Esophagus muscularis mucosa (tissue), 4 donors: ENCODE data around the gene ZNF48. TPM values are rescaled to one million over a fixed set of nuclear protein-coding genes. Genes with fewer than 3 reads are reported as not detected.

ENCODE experiments used
- DNase-seq: peaks from one replicate; pipeline ENCODE4 v3.0.0-alpha.2; 2017; ENCODE audit errors: extremely low spot score
- H3K27ac ChIP-seq, 4 donors: fragments of 200-600 bp; sonication (generic); replicated peaks in 1 of 4; 1 replicate in 3 of 4; 2 replicates in 1 of 4; pipeline ENCODE4 v1.5.1; 2016 to 2019; ENCODE audit warnings: mild to moderate bottlenecking in 1 of 4
- H3K27me3 ChIP-seq, 4 donors: fragments of 200-600 bp; sonication (generic); one replicate each; pipeline versions ENCODE4 v1.5.1 to v1.6.0; 2016 to 2019
- H3K36me3 ChIP-seq, 4 donors: fragments of 200-600 bp; sonication (generic); one replicate each; pipeline ENCODE4 v1.5.1; 2016 to 2019
- H3K4me1 ChIP-seq, 4 donors: fragments of 200-600 bp; sonication (generic); one replicate each; pipeline ENCODE4 v1.5.1; 2016 to 2019
- H3K4me3 ChIP-seq, 4 donors: fragments of 200-600 bp; sonication (generic); 1 replicate in 2 of 4; 2 replicates in 2 of 4; pipeline ENCODE4 v1.5.1; 2016 to 2019; ENCODE audit warnings: mild to moderate bottlenecking in 4 of 4, moderate library complexity in 1 of 4
- H3K9me3 ChIP-seq, 4 donors: fragments of 200-600 bp; sonication (generic); 1 replicate in 3 of 4; 2 replicates in 1 of 4; pipeline ENCODE4 v1.5.1; 2016 to 2019
- EP300 ChIP-seq: sonication (generic); formaldehyde crosslinking; IDR thresholded peaks from one replicate; pipeline ENCODE4 v1.6.1; 2017; ENCODE audit warnings: antibody characterized with exemption
- POLR2A ChIP-seq: fragments of 450-650 bp; IDR thresholded peaks from one replicate; pipeline ENCODE4 v1.6.1; 2017; ENCODE audit warnings: antibody characterized with exemption, moderate library complexity, mild to moderate bottlenecking, low read depth
- POLR2AphosphoS5 ChIP-seq, 2 donors: sonication (generic); formaldehyde crosslinking; IDR thresholded peaks; one replicate each; pipeline ENCODE4 v1.6.1; 2017; ENCODE audit warnings: antibody characterized with exemption in 2 of 2
- WGBS: methylation state at CpG from one replicate; pipeline ENCODE4 v1.1.5; 2018; 5-methylcytosine and 5-hydroxymethylcytosine counted together
- intact Hi-C: fragments of 100-400 bp; cut with DNase I; formaldehyde crosslinking; loops from one replicate; pipeline ENCODE4 v1.15.1; 2023
- total RNA-seq, 4 donors: library from RNA; depleted of rRNA; stranded (reverse); fragments of >200 nt; gene quantifications; one replicate each; pipeline versions ENCODE4 v1.1.0 to v1.2.1, GENCODE V29; 2016
- TF ChIP-seq, protein P1 (sequence below), 3 experiments: fragments of 200-600 bp in 2 of 3; fragments of 450-650 bp in 1 of 3; sonication (generic) in 2 of 3; IDR thresholded peaks; one replicate each; pipeline ENCODE4 v1.5.1; 2017 to 2019; ENCODE audit warnings: antibody characterized with exemption in 3 of 3, mild to moderate bottlenecking in 2 of 3, moderate library complexity in 1 of 3

ZNF48 gene
- total RNA-seq, 4 donors from 2014 or later: 8.3 to 17.6 (median 12.8) TPM

DNA sequence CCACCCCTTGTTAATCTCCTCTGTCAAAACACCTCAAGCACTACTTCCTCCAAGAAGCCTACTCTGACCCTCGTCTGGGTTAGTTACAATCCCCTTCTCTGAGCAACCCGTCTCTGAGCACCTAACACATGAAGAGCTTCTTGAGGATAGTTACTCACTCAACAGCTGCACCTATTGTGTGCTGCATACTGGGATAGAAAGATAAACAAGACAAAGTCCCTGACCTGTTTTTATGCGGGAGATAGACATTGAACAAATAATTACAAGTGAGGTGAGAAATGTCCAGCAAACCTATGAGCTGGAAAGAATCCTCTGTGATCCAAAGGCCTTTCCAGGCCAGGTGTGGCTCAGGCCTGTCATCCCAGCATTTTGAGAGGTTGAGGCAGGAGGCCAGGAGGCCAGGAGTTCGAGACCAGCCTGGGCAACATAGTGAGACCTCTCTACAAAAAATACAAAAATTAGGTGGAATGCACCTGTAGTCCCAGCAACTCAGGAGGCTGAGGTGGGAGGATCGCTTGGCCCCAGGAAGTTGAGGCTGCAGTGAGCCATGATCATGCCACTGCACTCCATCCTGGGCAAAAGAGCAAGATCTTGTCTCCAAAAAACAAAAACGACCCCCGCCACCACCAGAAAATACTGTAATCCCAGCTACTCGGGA lies 6.7 kb downstream of the ZNF48 start:
- no peak overlapping the region for H3K4me3 ChIP-seq
- intact Hi-C loops: loop anchor here (10.0 kb wide), 2 partner anchors 47 to 307 kb away; partner anchors contain the start of genes CD2BP2, TBX6 and YPEL3
- H3K9me3 ChIP-seq: no peaks in the 10 kb centered on the region
- DNase-seq: no peak
- H3K27me3 ChIP-seq: no peaks in the 10 kb centered on the region
- TF ChIP-seq, protein P1, sequence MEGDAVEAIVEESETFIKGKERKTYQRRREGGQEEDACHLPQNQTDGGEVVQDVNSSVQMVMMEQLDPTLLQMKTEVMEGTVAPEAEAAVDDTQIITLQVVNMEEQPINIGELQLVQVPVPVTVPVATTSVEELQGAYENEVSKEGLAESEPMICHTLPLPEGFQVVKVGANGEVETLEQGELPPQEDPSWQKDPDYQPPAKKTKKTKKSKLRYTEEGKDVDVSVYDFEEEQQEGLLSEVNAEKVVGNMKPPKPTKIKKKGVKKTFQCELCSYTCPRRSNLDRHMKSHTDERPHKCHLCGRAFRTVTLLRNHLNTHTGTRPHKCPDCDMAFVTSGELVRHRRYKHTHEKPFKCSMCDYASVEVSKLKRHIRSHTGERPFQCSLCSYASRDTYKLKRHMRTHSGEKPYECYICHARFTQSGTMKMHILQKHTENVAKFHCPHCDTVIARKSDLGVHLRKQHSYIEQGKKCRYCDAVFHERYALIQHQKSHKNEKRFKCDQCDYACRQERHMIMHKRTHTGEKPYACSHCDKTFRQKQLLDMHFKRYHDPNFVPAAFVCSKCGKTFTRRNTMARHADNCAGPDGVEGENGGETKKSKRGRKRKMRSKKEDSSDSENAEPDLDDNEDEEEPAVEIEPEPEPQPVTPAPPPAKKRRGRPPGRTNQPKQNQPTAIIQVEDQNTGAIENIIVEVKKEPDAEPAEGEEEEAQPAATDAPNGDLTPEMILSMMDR (IDR thresholded peaks at IDR 0.05): no peak
- TF ChIP-seq POLR2AphosphoS5 (IDR thresholded peaks at IDR 0.05) (no peak), POLR2A (no peak), EP300 (no peak)
- WGBS: 82% methylated on average over 7 of the region's 8 CpGs
- peaks cover 6 to 21% (median 16%) of the 10 kb centered on the region in 4 donors for H3K36me3 ChIP-seq
- no peak overlapping the region for H3K27ac ChIP-seq
- H3K4me1 ChIP-seq: peaks cover 9 to 41% (median 39%) of the 10 kb centered on the region in 4 donors

DNA sequence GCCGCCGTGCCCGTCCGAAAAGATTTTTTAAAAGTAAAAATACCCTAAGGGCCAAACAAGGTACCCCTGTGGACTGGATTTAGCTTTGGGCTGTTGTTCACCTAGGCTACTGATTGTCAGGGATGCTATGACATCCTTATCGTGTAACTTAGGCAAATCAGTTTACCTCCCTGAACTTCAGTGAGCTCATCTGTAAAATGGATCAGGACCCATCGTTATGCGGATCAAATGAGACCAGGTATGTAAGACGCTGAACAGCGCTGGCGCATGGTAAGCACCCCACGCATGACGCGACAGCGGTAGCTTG lies 11.5 kb downstream of the ZNF48 start:
- Histone ChIP-seq H3K4me3 (peak overlapping the region; percentile 65 to 81 (median 68)), H3K9me3 (no peaks in the 10 kb centered on the region), H3K27me3 (no peaks in the 10 kb centered on the region), H3K27ac (peak overlapping the region; percentile 81 to 94 (median 92)), H3K4me1 (peaks cover 23 to 36% (median 31%) of the 10 kb centered on the region in 4 donors), H3K36me3 (peaks cover 0 to 12% (median 5%) of the 10 kb centered on the region in 4 donors)
- intact Hi-C loops: loop anchor here (10.0 kb wide), 2 partner anchors 52 to 312 kb away; partner anchors contain the start of genes CD2BP2, TBX6 and YPEL3
- TF ChIP-seq POLR2AphosphoS5 (IDR thresholded peaks at IDR 0.05) (no peak), EP300 (no peak), POLR2A (no peak)
- TF ChIP-seq, protein P1 (IDR thresholded peaks at IDR 0.05): no peak
- DNase-seq: no peak
- WGBS: 17% methylated on average over 14 of the region's 14 CpGs

DNA sequence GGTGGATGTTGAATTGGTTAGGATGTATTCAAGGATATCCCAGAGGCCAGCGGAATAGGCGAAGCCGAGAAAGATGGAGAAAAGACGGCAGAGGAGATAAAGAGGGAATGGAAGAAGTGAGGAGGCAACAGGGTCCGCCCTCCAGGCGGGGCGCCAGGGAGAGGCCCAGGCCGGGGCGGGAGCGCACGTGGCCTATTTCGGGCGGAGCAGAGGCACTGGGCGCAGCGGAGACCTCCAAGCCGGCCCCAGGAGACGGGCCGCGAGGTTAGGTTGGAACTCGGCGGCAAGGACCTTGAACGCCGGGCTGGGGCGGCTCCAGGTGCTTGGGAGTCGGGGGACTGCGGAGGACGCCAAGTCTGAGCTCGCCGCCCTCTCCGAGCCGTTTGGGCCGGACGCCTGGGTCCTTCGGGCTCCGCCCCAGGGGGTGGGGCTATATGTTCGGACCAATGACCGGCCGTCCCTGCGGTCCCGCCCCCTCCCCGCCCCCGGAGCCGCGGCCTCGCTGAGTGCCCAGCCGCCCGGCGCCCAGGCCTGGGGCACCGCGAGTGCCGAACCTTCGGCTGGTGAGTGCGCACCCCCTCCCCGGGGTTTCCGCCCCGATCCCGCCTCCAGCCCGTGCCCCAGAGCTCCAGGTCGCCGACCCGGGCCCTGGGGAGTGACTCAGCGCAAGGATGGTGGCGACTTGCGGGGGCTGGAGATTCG lies 12.0 kb downstream of the ZNF48 start, which contains the start of gene ZNF771:
Gene ZNF771 (plus strand): TSS at position 505 of the 702 bp plus-strand sequence. CDS start 448 bp downstream, outside the sequence.
- H3K27ac ChIP-seq: peak within 1 kb of the TSS; percentile 81 to 94 (median 92)
- H3K36me3 ChIP-seq: peaks cover 0 to 17% (median 8%) of the 10 kb centered on the region in 4 donors
- no peaks in the 10 kb centered on the region for H3K27me3 ChIP-seq
- H3K4me3 ChIP-seq: peak within 1 kb of the TSS; percentile 65 to 81 (median 68)
- intact Hi-C loops: loop anchor here (10.0 kb wide), 2 partner anchors 52 to 312 kb away; partner anchors contain the start of genes CD2BP2, TBX6 and YPEL3
- peaks cover 23 to 38% (median 31%) of the 10 kb centered on the region in 4 donors for H3K4me1 ChIP-seq
- WGBS: under 1% methylated on average over 27 of the region's 65 CpGs
- no peak for TF ChIP-seq EP300
- peak; percentile 60 to 81 for TF ChIP-seq POLR2AphosphoS5 (IDR thresholded peaks at IDR 0.05)
- TF ChIP-seq POLR2A: no peak
- no peaks in the 10 kb centered on the region for H3K9me3 ChIP-seq
- peak; percentile 98 for DNase-seq

DNA sequence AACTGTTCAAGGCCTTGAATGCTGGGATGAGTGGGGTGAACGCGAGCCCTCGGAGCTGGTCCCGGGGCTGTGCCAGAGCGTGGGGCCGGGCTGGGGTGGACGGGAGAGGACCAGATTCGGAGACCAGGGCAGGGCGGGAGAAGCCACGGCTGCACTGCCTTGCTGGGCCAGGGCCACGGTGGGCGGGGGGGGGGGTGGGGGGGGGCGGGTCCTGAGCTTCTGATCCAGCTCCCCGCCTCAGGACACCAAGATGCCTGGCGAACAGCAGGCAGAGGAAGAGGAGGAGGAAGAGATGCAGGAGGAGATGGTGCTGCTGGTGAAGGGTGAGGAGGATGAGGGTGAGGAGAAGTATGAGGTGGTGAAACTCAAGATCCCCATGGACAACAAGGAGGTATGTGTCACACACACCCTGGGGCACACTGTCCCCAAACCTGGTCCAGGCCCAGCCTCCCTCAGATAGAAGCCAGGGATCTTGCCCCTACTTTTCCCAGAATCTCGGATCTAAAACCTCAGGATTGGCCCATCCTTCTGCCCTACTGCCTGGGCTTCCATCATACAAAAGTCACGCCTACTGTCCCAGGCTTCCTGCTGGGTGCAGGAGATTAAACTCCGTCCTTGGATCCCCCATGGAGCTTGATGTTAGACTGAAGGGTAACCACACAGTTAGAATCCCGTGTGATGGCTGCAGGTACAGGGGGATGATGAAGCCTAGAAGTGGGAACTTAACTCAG lies 12.7 kb downstream of the ZNF48 start:
- Histone ChIP-seq H3K27ac (peak overlapping the region; percentile 81 to 94 (median 92)), H3K9me3 (no peaks in the 10 kb centered on the region), H3K4me1 (peaks cover 23 to 38% (median 31%) of the 10 kb centered on the region in 4 donors), H3K36me3 (peaks cover 0 to 24% (median 10%) of the 10 kb centered on the region in 4 donors), H3K4me3 (peak overlapping the region; percentile 65 to 81 (median 68)), H3K27me3 (no peaks in the 10 kb centered on the region)
- TF ChIP-seq EP300 (no peak), POLR2AphosphoS5 (IDR thresholded peaks at IDR 0.05) (no peak), POLR2A (no peak)
- TF ChIP-seq, protein P1 (IDR thresholded peaks at IDR 0.05): no peak
- DNase-seq: no peak
- intact Hi-C loops: loop anchor here (10.0 kb wide), 2 partner anchors 53 to 313 kb away; partner anchors contain the start of genes CD2BP2, TBX6 and YPEL3
- WGBS: 12% methylated on average over 14 of the region's 19 CpGs
